ENCODE data around the gene HOMER3.

Gene HOMER3

DNA sequence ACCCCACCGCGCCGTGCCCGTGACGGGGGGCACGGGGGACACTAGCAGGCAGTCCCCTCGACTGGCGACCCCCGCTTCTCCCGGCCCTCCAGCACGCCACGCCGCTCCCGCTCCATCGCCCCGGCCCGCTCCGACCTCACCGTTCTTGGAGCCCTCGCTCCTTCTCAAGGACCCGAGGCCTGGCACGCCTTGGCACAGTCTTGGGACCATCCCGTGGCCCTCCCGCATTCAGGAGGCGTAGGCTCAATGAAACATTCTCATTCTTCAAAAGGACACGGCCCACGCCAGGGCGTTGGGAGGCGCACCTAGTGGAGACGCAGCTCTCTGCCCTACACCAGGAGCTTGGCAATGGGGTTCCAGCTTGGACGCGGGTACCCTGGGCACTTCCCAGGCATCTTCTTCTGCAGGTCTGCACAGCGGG is 44.6 kb downstream of the HOMER3 start:
- TF ChIP-seq, protein P1, sequence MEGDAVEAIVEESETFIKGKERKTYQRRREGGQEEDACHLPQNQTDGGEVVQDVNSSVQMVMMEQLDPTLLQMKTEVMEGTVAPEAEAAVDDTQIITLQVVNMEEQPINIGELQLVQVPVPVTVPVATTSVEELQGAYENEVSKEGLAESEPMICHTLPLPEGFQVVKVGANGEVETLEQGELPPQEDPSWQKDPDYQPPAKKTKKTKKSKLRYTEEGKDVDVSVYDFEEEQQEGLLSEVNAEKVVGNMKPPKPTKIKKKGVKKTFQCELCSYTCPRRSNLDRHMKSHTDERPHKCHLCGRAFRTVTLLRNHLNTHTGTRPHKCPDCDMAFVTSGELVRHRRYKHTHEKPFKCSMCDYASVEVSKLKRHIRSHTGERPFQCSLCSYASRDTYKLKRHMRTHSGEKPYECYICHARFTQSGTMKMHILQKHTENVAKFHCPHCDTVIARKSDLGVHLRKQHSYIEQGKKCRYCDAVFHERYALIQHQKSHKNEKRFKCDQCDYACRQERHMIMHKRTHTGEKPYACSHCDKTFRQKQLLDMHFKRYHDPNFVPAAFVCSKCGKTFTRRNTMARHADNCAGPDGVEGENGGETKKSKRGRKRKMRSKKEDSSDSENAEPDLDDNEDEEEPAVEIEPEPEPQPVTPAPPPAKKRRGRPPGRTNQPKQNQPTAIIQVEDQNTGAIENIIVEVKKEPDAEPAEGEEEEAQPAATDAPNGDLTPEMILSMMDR (IDR thresholded peaks at IDR 0.05): no peak

DNA sequence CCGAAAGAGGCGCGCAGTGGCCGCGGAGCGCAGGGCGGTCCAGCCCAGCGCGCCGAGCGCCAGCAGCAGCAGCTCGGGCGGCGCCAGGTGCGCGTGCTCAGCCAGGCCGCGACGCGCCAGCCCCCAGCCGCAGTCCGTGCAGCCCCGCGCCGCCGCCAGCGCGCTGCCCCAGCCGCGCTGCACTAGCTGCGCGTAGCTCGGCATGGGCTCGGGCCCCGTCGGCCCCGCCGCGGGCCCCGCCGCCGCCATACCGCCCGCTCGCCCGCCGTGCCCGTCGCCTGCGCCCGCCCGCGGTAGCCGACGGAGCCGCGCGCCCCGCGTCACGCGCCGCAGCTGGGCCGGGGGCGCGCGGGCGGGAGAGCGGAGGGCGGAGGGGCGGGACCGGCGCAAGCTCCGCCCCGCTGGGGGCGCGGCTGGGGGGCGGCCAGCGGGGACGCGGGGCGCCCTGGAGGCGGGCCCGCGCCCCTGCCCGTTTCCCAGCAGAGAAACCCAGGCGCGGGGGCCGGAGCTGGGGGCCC is 45.1 kb downstream of the HOMER3 start, which contains the start of gene CERS1:
Gene CERS1 (minus strand): TSS at position 335 of the 518 bp plus-strand sequence. CDS start 86 bp downstream, at position 249.
- TF ChIP-seq, protein P1 (IDR thresholded peaks at IDR 0.05): no peak

DNA sequence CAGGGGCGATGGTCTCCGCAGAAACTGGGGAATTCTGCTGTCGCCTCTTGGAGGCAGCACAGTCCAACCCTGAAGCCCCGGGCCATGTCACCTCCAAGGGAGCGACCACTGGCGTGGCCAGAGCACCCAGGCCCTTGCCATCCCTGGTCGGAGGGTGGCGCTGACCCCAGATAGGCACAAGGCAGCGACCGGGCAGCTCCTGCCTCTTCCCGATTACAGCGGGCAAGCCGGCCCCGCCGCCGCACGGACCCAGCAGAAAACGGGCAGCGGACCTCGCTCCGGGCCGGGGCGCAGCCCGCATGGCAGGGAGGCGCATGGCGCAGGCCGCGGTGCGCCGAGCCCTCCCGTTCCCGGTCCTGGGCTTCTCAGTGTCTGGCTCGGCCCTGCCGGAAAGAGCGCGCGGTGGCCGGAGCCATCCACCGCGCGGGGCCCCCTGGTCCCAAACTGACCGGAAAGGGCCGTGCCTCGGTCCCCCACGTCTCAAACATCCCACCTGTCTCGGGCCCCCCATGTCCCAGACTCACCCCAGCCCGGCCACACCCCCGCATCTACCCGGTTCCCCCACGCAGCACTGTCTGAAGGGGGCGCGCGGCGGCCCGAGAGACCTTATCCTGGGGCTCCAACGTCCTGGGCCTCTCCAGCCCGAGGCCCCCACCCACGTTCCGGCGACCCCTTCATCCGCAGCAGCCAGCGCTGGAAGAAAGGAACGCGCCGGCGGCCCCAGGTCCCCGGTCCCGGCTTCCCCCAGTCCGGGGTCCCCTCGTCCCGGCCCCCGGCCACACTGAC is 45.8 kb downstream of the HOMER3 start:
- TF ChIP-seq, protein P1 (IDR thresholded peaks at IDR 0.05): peak; percentile 70

DNA sequence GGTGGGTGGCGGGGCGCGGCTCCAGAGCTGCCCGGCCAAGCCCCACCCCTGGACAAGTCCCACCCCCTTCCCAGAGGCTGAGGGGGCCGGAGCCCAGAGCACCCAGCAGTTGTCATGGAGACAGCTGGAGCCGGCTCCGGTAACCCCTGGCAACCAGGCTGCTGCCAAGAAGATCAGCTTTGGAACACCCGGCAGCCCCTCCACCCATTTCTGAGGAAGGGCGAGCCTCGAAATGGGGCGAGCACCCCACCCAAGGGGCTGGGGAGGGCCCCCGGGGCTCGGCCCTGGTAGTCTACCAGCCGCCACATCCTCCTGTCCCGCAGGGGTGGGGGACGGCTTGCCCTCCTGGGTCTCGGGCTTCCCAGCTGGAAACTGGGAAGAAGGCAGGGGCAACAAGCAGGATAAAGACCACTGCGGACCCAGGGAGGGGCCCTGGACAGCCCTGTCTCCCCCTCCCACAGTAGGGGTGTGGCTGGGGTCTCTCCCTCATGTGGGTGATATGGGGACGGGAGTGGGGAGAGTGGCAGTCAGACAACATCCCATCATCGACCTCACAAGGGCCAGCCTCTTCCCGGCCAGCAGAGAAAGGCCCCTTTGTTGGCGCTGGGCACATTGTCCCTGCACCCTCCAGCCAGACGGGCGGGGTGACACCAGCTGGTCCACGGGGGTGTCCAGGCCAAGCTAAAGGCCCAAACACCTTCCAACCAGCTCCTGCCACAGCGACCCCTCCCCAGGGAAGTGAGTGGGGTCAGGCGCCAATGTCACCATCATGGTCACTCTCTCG is 46.6 kb downstream of the HOMER3 start:
- TF ChIP-seq, protein P1 (IDR thresholded peaks at IDR 0.05): no peak

DNA sequence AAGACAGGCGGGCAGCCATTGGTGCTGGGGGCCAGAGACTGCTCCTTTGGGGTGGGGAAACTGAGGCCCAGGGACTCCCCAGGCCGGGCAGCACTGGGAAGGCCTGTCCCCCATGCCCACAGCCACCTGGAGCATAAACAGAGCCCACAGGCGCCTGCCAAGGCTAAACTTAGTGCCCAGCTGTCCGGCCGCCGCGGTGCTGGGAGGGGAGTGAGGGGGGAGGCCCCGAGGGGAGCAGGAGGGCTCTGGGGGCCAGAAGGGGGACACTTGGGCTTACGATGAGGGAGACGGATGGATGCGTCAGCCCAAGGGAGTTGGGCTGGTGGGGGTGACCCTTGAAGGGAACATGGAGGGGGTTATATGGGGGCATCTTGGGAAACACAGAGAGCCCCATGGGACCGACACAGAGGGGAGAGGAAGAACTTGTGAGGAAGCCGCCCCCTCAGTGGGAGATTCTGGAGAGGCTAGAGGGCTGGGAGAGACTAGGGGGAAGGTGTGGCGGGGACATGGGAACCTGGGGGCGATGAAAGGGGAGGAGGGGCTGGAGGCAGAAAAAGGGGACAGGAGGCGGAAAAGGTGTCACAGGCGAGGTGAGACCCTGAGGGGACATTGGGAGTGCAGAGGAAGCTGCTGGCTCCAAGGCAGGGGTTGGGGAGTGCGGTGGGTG is 47.3 kb downstream of the HOMER3 start:
- TF ChIP-seq, protein P1 (IDR thresholded peaks at IDR 0.05): no peak

DNA sequence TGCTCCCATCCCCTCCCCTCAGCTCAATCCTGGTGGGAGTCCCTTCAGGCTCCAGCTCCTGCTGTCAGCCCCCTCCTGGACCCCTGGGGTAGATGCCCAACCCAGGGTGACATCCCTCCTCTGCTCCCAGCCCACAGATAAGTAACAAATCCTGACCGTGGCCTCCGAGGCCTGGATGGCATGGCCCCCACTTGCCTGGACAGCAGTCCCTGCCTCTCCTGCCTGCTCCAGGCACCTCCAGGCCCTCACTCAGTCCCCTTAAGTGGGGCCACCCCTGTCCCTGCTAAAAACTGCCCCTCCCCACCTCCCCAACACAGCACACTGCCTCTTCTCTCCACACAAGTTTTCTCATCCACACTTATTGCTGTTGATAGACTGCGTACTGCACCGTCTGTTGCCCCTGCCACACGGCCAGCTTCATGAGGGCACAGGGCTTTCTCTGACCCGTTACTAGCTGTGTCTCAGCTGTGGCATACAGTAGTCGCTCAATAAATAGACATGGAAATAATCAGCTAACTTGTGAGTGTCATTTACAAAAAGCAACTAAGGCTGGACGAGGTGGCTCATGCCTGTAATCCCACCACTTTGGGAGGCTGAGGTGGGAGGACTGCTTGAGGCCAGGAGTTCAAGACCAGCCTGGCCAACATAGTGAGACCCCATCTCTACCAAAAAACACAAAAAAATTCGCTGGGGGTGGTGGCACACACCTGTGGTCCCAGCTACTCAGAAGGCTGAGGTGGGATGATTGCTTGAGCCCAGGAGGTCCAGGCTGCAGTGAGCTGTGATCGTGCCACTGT is 50.9 kb downstream of the HOMER3 start:
- TF ChIP-seq, protein P1 (IDR thresholded peaks at IDR 0.05): no peak

Measured in LNCAP (cell line).